ENCODE results near the gene COX5B. TPM values are rescaled to one million over a fixed set of nuclear protein-coding genes. Genes with fewer than 3 reads are reported as not detected.

COX5B gene
- total RNA-seq, 1 donor from 2014 or later, result 156 TPM

GRCh38 chr2:97693476-97693875, 47.6 kb downstream of the COX5B start:
- ATAC-seq (ENCODE audit: low read depth) (no peak), DNase-seq (no peak)
- ChIA-PET POLR2A (no interaction called here), CTCF (no interaction called here)
- H3K9me3 Mint-ChIP-seq, result no peaks in the 10 kb centered on the region
- peaks cover 2% of the 10 kb centered on the region for H3K27me3 Mint-ChIP-seq
- no peak overlapping the region for H3K4me3 Mint-ChIP-seq
- intact Hi-C loops (cut with micrococcal nuclease), result loop anchor here (10.0 kb wide), 1 partner anchor 579 kb away; the partner anchor contains the start of gene ANKRD36
- TF ChIP-seq CTCF (IDR thresholded peaks at IDR 0.05), result no peak
- no peak overlapping the region for H3K27ac Mint-ChIP-seq
- peaks cover 6% of the 10 kb centered on the region for H3K4me1 Mint-ChIP-seq
- H3K36me3 Mint-ChIP-seq (ENCODE audit: low read depth), result no peaks in the 10 kb centered on the region

GRCh38 chr2:97695744-97696143, 49.9 kb downstream of the COX5B start:
- no peak for TF ChIP-seq CTCF (IDR thresholded peaks at IDR 0.05)
- Mint-ChIP-seq H3K27ac (no peak overlapping the region), H3K9me3 (no peaks in the 10 kb centered on the region), H3K36me3 (ENCODE audit: low read depth) (no peaks in the 10 kb centered on the region), H3K27me3 (peaks cover 2% of the 10 kb centered on the region), H3K4me3 (no peak overlapping the region), H3K4me1 (peaks cover 6% of the 10 kb centered on the region)
- intact Hi-C loops (cut with micrococcal nuclease), result loop anchor here (2.0 to 10.0 kb wide), 2 partner anchors 51 to 581 kb away; partner anchors contain the start of gene ANKRD36
- ChIA-PET POLR2A (interaction anchor here (2.8 kb wide), 1 partner anchor 105 kb away, joined by 16 read pairs; the partner anchor contains the start of gene ANKRD36B), CTCF (interaction anchor here (3.4 to 6.8 kb wide), 2 partner anchors 31 to 105 kb away, joined by 15 to 123 read pairs; partner anchors contain the start of genes ACTR1B and ANKRD36B)
- no peak for DNase-seq
- no peak for ATAC-seq (ENCODE audit: low read depth)

DNA sequence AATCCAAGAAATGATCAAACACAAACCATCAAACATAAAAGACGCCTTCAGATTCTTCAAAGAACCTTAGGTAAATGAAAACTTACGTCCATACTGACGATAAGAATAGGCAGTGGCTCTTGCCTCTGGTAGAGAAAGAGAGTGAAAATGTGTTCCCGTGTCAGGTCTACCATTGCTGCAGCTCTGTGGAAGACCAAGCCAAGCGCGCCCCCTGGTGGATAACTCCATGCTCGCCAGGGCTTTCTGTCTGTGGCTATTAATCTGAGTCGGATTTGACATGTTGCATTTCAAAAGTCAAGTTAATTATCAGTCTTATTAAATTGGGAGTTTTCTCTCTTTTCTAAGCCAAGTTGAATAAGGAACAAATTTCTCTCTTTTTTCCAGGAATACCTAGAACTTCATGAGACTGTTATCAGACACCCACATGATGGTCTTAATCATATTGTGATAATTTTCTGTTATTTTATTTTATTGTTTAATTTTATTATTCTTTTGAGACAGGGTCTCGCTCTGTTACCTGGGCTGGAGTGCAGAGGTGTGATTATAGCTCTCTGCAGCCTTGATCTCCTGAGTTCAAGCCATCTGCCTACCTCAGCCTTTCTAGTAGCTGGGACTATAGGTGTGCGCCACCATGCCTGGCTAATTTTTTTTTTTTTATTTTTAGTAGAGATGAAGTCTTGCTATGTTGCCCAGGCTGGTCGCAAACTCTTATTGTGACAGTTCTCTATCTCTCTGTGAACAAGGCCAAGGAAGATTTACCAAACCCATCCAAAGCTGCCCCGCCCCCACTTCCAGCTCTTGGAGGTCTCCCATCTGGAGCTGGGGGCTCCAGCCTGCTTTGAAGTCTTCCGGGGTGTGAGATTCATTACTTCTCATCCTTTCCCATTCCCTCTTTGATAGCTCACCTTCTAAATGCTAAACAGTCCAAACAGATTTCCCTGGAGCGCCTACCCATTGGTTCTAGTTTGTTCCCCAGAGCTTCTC, 51.7 kb downstream of the COX5B start:
- intact Hi-C loops (cut with micrococcal nuclease), result loop anchor here (1.0 to 10.0 kb wide), 4 partner anchors 33 to 583 kb away; partner anchors contain the start of genes ACTR1B and ANKRD36
- peak; percentile 50 for TF ChIP-seq CTCF (IDR thresholded peaks at IDR 0.05)
- CTCF ChIA-PET, result interaction anchor here (0.7 to 6.8 kb wide), 13 partner anchors 11 to 686 kb away, joined by 3 to 123 read pairs (median 8); partner anchors contain the start of genes ACTR1B, ANKRD36B and COX5B
- peaks cover 6% of the 10 kb centered on the region for H3K4me1 Mint-ChIP-seq
- peak overlapping the region; percentile 4 for H3K4me3 Mint-ChIP-seq
- H3K9me3 Mint-ChIP-seq, result no peaks in the 10 kb centered on the region
- ATAC-seq (ENCODE audit: low read depth) (peak; percentile 86), DNase-seq (peak; percentile 80)
- POLR2A ChIA-PET, result interaction anchor here (1.0 to 2.8 kb wide), 3 partner anchors 33 to 107 kb away, joined by 4 to 16 read pairs (median 4); partner anchors contain the start of genes ACTR1B, ANKRD36B and COX5B
- peaks cover 2% of the 10 kb centered on the region for H3K27me3 Mint-ChIP-seq
- no peaks in the 10 kb centered on the region for H3K36me3 Mint-ChIP-seq (ENCODE audit: low read depth)
- H3K27ac Mint-ChIP-seq, result peak overlapping the region; percentile 30

Other genes starting within 250 kb of the COX5B start
- 25.5 and 29.8 TPM in 2 replicates for gene ANKRD36B, start 56.2 kb upstream of the COX5B start, total RNA-seq
- 55.0 and 55.9 TPM in 2 replicates for gene ACTR1B, start 18.0 kb downstream of the COX5B start, total RNA-seq
- gene C2orf92, start 23.7 kb downstream of the COX5B start, total RNA-seq, result 8.9 and 14.4 TPM in 2 replicates
- 2.8 and 4.8 TPM in 2 replicates for gene ZAP70, start 67.5 kb downstream of the COX5B start, total RNA-seq

All from activated B cell treated with CpG ODN at 0.5 μM for 24 hours (primary cell).